ENCODE results near the gene SLC35A4. TPM values are rescaled to one million over a fixed set of nuclear protein-coding genes. Genes with fewer than 3 reads are reported as not detected.

SLC35A4 gene
- total and polyA plus RNA-seq, 10 donors = 23.3 to 64.0 (median 55.8) TPM

- peaks cover 0 to 46% (median 4%) of the 10 kb centered on the region in 6 donors for H3K36me3 ChIP-seq
- no peaks in the 10 kb centered on the region for H3K9me3 ChIP-seq
- peak within 1 kb of the TSS; percentile 73 to 95 (median 91) for H3K27ac ChIP-seq
- 0 to 1% (median 1%) methylated on average over 17 to 46 of the region's 46 CpGs for WGBS, 5 donors
- H3K27me3 ChIP-seq (replicated peaks in 1 of 7) = no peaks in the 10 kb centered on the region
- peak; percentile 98 for DNase-seq
- peak; percentile 68 to 83 (median 70) for TF ChIP-seq POLR2A (IDR thresholded peaks at IDR 0.05)
- peak in 1 of 11 experiments; percentile 15 for TF ChIP-seq CTCF (IDR thresholded peaks at IDR 0.05 in 8 of 11, conservative IDR thresholded peaks at IDR 0.05 in 3 of 11)
- TF ChIP-seq POLR2AphosphoS5 (IDR thresholded peaks at IDR 0.05) = peak; percentile 99
- intact Hi-C loops (cut with DNase I; ENCODE audit: low total_unique reads) = no loop called here
- H3K4me1 ChIP-seq = peaks cover 17 to 69% (median 48%) of the 10 kb centered on the region in 6 donors
- H3K4me3 ChIP-seq = peak within 1 kb of the TSS; percentile 53 to 90 (median 70)
Observed at GRCh38 chr5:140557136-140557805, 7.4 kb upstream of the SLC35A4 start, which contains the start of gene SRA1. SRA1 (minus strand) TSS chr5:140557473; CDS start chr5:140557452, 21 bp downstream.

GRCh38 chr5:140557965-140558364, 6.7 kb upstream of the SLC35A4 start:
- 75 to 87% (median 78%) methylated on average over 3 of the region's 3 CpGs for WGBS, 5 donors
- H3K4me1 ChIP-seq = peaks cover 20 to 73% (median 52%) of the 10 kb centered on the region in 6 donors
- peak overlapping the region; percentile 73 to 95 (median 91) for H3K27ac ChIP-seq
- intact Hi-C loops (cut with DNase I; ENCODE audit: low total_unique reads) = no loop called here
- no peaks in the 10 kb centered on the region for H3K27me3 ChIP-seq (replicated peaks in 1 of 7)
- H3K9me3 ChIP-seq = no peaks in the 10 kb centered on the region
- TF ChIP-seq POLR2AphosphoS5 (IDR thresholded peaks at IDR 0.05) = no peak
- no peak for TF ChIP-seq CTCF (IDR thresholded peaks at IDR 0.05 in 8 of 11, conservative IDR thresholded peaks at IDR 0.05 in 3 of 11)
- TF ChIP-seq POLR2A (IDR thresholded peaks at IDR 0.05) = no peak
- peak overlapping the region in 2 of 8 donors; percentile 68 to 71 for H3K4me3 ChIP-seq
- peaks cover 0 to 40% (median 2%) of the 10 kb centered on the region in 6 donors for H3K36me3 ChIP-seq
- DNase-seq = no peak

GRCh38 chr5:140558542-140558941, 6.1 kb upstream of the SLC35A4 start:
- 91 to 97% (median 95%) methylated on average over 9 of the region's 9 CpGs for WGBS, 5 donors
- intact Hi-C loops (cut with DNase I; ENCODE audit: low total_unique reads) = no loop called here
- no peaks in the 10 kb centered on the region for H3K27me3 ChIP-seq (replicated peaks in 1 of 7)
- no peak overlapping the region for H3K4me3 ChIP-seq
- peaks cover 0 to 34% (median 0%) of the 10 kb centered on the region in 6 donors for H3K36me3 ChIP-seq
- DNase-seq = no peak
- H3K27ac ChIP-seq = peak overlapping the region in 2 of 8 donors; percentile 11 to 91
- H3K9me3 ChIP-seq = no peaks in the 10 kb centered on the region
- peaks cover 25 to 73% (median 52%) of the 10 kb centered on the region in 6 donors for H3K4me1 ChIP-seq
- no peak for TF ChIP-seq POLR2AphosphoS5 (IDR thresholded peaks at IDR 0.05)
- no peak for TF ChIP-seq CTCF (IDR thresholded peaks at IDR 0.05 in 8 of 11, conservative IDR thresholded peaks at IDR 0.05 in 3 of 11)
- no peak for TF ChIP-seq POLR2A (IDR thresholded peaks at IDR 0.05)

- intact Hi-C loops (cut with DNase I; ENCODE audit: low total_unique reads) = no loop called here
- TF ChIP-seq POLR2A (IDR thresholded peaks at IDR 0.05) = no peak
- no peak for TF ChIP-seq POLR2AphosphoS5 (IDR thresholded peaks at IDR 0.05)
- no peak for TF ChIP-seq CTCF (IDR thresholded peaks at IDR 0.05 in 8 of 11, conservative IDR thresholded peaks at IDR 0.05 in 3 of 11)
- Histone ChIP-seq H3K4me3 (no peak overlapping the region), H3K27me3 (replicated peaks in 1 of 7) (no peaks in the 10 kb centered on the region), H3K4me1 (peaks cover 27 to 67% (median 45%) of the 10 kb centered on the region in 6 donors), H3K36me3 (peaks cover 0 to 32% (median 0%) of the 10 kb centered on the region in 6 donors), H3K9me3 (no peaks in the 10 kb centered on the region), H3K27ac (no peak overlapping the region)
- WGBS, 5 donors = 92 to 97% (median 94%) methylated on average over 7 to 10 of the region's 10 CpGs
- DNase-seq = no peak
Observed at GRCh38 chr5:140560227-140560626, 4.4 kb upstream of the SLC35A4 start.
